ENCODE measurements around the gene MRPL16. TPM values are rescaled to one million over a fixed set of nuclear protein-coding genes. Genes with fewer than 3 reads are reported as not detected.

The MRPL16 gene
- total RNA-seq, 2 donors from 2014 or later, result 52.8 to 58.4 TPM

DNA sequence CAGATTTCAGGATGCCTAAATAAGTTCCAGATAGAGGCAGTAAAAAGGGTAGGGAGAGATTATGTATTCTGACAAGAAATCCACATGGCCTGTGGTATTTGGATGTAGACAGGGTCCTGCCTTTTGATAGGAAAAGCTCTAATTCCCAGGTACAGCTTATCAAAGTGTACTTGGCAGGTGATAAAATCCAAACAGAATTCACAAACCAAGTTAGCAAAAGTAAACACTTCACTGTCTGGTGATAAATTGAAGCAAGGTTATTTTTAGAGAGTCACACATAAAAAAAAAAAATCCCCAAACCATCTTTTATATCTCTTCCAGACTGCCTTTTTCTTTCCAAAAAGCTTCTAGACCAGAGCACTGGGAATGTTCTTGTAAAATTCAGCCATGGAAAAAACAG is 29.0 kb upstream of the MRPL16 start:
- DNase-seq, result no peak
- no peak overlapping the region for H3K27ac ChIP-seq (ENCODE audit: low read depth, low read length)
- H3K9ac ChIP-seq (ENCODE audit: extremely low read depth, low read length, poor library complexity, severe bottlenecking), result no peak overlapping the region
- no peaks in the 10 kb centered on the region for H3K27me3 ChIP-seq (ENCODE audit: control insufficient read depth, insufficient read depth, low read length, poor library complexity, severe bottlenecking)
- Mint-ChIP-seq H3K36me3 (ENCODE audit: low read depth) (no peaks in the 10 kb centered on the region), H3K4me1 (no peaks in the 10 kb centered on the region), H3K9me3 (no peaks in the 10 kb centered on the region), H3K27ac (no peak overlapping the region), H3K27me3 (ENCODE audit: insufficient read depth) (no peaks in the 10 kb centered on the region), H3K4me3 (no peak overlapping the region)
- TF ChIP-seq, protein P1, sequence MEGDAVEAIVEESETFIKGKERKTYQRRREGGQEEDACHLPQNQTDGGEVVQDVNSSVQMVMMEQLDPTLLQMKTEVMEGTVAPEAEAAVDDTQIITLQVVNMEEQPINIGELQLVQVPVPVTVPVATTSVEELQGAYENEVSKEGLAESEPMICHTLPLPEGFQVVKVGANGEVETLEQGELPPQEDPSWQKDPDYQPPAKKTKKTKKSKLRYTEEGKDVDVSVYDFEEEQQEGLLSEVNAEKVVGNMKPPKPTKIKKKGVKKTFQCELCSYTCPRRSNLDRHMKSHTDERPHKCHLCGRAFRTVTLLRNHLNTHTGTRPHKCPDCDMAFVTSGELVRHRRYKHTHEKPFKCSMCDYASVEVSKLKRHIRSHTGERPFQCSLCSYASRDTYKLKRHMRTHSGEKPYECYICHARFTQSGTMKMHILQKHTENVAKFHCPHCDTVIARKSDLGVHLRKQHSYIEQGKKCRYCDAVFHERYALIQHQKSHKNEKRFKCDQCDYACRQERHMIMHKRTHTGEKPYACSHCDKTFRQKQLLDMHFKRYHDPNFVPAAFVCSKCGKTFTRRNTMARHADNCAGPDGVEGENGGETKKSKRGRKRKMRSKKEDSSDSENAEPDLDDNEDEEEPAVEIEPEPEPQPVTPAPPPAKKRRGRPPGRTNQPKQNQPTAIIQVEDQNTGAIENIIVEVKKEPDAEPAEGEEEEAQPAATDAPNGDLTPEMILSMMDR (conservative IDR thresholded peaks at IDR 0.05), result no peak
- no peaks in the 10 kb centered on the region for H3K4me1 ChIP-seq (ENCODE audit: control insufficient read depth, insufficient read depth, low read length)
- no peak overlapping the region for H3K4me3 ChIP-seq (ENCODE audit: low read length)
- no peaks in the 10 kb centered on the region for H3K9me3 ChIP-seq (ENCODE audit: control insufficient read depth, low read length)
- H3K36me3 ChIP-seq (ENCODE audit: control insufficient read depth, insufficient read depth, low read length), result no peaks in the 10 kb centered on the region

DNA sequence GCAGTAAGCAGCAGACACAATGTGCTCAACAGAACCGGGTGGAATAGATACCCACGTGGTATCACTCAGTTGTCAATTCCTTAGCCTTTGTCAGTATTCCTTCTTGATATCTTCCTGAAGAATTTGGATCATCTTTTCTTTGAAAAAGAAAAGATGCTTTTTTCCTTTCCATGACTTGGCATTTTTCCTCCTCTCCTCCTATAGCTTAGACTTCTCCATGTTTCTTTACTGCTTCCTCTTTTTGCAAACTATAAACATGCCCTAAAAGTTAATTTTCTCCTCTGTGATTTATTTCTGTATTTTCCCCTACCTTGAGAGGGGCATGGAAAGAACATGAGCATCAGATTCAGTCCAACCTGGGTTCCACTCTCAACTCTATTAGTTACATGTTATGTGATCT is 23.0 kb upstream of the MRPL16 start:
- H3K27me3 ChIP-seq (ENCODE audit: control insufficient read depth, insufficient read depth, low read length, poor library complexity, severe bottlenecking), result no peaks in the 10 kb centered on the region
- no peak overlapping the region for H3K27ac Mint-ChIP-seq
- H3K4me3 Mint-ChIP-seq, result no peak overlapping the region
- TF ChIP-seq, protein P1 (conservative IDR thresholded peaks at IDR 0.05), result no peak
- H3K36me3 Mint-ChIP-seq (ENCODE audit: low read depth), result no peaks in the 10 kb centered on the region
- no peaks in the 10 kb centered on the region for H3K36me3 ChIP-seq (ENCODE audit: control insufficient read depth, insufficient read depth, low read length)
- H3K27ac ChIP-seq (ENCODE audit: low read depth, low read length), result no peak overlapping the region
- no peaks in the 10 kb centered on the region for H3K4me1 ChIP-seq (ENCODE audit: control insufficient read depth, insufficient read depth, low read length)
- WGBS, 2 experiments (ENCODE audit: insufficient coverage in 1 of 2, insufficient read length in 1 of 2), result 100% methylated on average over 2 of the region's 2 CpGs
- no peak for DNase-seq
- no peaks in the 10 kb centered on the region for H3K9me3 Mint-ChIP-seq
- H3K9ac ChIP-seq (ENCODE audit: extremely low read depth, low read length, poor library complexity, severe bottlenecking), result no peak overlapping the region
- H3K4me1 Mint-ChIP-seq, result no peaks in the 10 kb centered on the region
- no peak overlapping the region for H3K4me3 ChIP-seq (ENCODE audit: low read length)
- no peaks in the 10 kb centered on the region for H3K9me3 ChIP-seq (ENCODE audit: control insufficient read depth, low read length)
- no peaks in the 10 kb centered on the region for H3K27me3 Mint-ChIP-seq (ENCODE audit: insufficient read depth)

DNA sequence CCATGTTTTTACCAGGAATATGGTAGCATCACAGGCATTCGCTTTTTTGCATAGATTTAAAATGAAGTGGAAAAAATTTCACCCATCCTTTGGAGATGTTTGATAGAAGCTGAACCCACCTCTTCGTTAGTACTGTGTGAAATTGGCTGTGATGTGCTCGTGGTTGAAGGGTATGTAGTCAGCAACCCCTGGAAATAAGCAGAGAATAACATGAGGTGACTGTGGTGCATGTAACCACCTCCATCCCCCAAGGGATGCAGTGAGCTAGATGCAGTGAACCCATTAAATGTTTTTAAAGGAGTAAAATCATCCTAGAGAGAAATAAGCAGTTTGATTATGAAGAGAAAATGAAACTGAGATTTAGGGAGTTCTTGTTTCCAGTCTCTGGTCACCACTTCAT is 18.8 kb upstream of the MRPL16 start:
- H3K27ac Mint-ChIP-seq, result no peak overlapping the region
- H3K9me3 Mint-ChIP-seq, result no peaks in the 10 kb centered on the region
- Histone ChIP-seq H3K4me3 (ENCODE audit: low read length) (no peak overlapping the region), H3K4me1 (ENCODE audit: control insufficient read depth, insufficient read depth, low read length) (no peaks in the 10 kb centered on the region), H3K9ac (ENCODE audit: extremely low read depth, low read length, poor library complexity, severe bottlenecking) (no peak overlapping the region), H3K36me3 (ENCODE audit: control insufficient read depth, insufficient read depth, low read length) (no peaks in the 10 kb centered on the region), H3K27ac (ENCODE audit: low read depth, low read length) (no peak overlapping the region), H3K27me3 (ENCODE audit: control insufficient read depth, insufficient read depth, low read length, poor library complexity, severe bottlenecking) (no peaks in the 10 kb centered on the region), H3K9me3 (ENCODE audit: control insufficient read depth, low read length) (no peaks in the 10 kb centered on the region)
- TF ChIP-seq, protein P1 (conservative IDR thresholded peaks at IDR 0.05), result no peak
- H3K4me3 Mint-ChIP-seq, result no peak overlapping the region
- 86 to 87% methylated on average over 3 of the region's 3 CpGs for WGBS, 2 experiments (ENCODE audit: insufficient coverage in 1 of 2, insufficient read length in 1 of 2)
- no peaks in the 10 kb centered on the region for H3K4me1 Mint-ChIP-seq
- no peaks in the 10 kb centered on the region for H3K36me3 Mint-ChIP-seq (ENCODE audit: low read depth)
- no peaks in the 10 kb centered on the region for H3K27me3 Mint-ChIP-seq (ENCODE audit: insufficient read depth)
- DNase-seq, result no peak
